TTC549 (cell line): ENCODE data around the gene NTN1.

ENCODE experiments used
- FAIRE-seq: peaks from 2 replicates; lab custom pipeline; 2012; peaks lifted over from hg19 to GRCh38; lab: Jason Lieb, UNC

The NTN1 gene

DNA sequence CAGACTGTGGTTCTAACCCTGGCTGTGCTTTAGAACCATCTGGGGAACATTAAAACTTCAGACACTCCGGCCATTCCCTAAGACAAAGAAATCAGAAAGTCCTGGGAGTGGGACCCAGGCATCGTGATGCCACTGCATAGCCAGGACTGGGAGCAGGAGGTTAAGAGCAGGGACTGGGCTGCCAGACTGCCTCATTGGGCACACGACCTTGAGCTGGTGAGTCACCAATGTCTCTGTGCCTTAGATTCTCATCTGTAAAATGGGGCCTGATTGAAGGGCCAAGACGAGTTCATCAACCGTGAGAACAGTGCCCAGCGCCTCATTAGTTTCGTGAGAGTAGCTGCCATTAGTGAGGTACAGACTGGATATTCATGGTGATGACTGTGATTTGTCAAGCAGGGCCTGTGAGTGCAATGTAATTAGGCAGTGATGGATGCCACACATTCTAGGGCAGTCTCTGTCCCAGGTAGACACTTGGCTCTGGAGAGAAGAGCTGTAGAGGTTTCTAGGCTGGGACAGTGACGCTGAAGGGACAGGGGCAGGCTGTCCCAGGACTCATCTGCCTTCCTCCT, 196.8 kb downstream of the NTN1 start:
- FAIRE-seq = no peak

DNA sequence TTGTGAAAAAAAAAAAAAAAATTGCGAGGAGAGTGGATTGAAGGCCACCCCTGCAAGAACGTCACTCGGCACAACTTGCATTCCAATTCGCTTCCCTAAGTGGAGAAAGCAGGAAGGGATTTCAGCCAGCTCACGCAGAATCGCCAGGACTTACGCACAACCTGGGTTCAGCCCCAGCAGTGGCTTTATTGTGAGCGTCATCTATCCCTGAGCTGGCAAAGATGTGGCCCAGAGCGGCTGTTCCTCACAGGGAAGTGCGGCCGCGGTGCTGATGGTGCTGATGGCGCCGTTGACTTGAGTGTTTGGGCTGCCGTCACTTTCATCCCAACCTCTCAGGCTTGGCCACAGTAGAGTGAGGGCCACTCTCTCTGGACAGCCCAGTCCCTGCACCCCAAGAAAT, 197.6 kb downstream of the NTN1 start:
- no peak for FAIRE-seq

DNA sequence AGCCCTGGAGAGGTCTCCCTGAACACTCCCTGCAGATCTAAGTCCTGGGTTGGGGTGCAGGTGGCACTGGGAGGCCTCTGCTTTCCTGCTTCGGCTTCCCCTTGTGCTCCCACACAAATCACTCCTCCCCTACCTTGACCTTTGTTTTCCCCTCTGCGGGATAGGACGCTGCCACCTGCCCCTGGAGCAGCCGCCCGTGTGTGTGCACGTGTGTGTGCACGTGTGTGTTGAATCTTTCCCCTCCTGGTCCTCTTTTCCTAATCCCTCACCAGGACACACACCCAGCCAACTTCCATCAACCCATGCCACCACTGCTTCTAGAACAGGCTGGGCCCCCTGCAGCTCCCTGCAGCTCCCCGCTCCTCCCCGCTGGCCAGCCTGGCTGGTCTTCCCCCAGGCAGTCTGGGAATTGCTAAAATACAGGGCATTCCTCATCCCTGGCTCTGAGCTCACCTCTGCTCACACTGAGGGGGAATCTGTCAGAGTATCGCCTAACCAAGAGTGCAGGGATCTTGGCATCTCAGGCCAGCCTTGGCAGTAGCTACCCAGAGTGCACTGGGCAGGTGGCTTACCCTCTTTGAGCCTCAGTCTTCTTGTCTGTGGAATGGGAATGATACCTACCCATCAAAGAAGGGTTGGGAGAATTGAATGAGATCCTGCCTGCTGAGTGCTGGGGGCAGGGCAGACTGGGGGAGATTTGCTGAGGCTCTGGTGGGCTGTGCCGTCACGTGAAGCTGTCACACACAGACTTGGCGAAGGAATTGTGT, 198.5 kb downstream of the NTN1 start:
- no peak for FAIRE-seq

DNA sequence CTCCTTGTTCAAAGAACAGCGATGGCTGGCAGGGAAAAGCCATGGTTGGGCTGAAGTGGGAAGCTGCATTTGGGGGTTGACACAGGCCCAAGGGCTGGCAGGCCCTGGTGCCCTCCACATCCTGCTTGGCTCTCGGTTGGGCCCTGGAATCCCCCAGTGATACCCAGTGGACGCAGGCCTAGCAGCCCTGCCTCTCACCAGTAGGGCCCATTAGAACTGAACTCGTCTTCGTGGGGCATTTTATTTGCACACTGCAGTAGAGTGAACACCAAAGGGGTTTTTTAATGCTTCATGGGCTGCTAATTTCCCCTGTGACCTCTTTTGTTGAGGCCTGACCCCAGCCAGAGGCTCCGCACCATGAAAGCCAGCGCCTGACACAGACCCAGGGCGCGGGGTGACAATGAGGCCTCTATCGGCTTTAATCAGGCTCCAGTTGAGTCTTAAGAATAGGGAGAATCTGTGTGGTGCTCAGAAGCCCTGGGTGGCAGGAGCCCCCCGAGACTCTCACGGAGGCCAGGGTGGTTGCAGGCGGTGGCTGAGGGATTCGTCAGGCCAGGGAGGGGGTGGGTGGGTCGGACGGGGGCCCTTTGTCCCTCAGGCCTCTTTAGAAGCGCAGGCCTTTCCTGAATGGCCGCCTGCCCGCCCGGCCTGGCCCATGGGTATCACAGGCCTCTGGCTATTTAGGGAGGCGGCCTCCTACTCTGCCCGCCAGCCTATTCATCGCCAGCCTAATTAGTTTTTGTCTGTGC, 199.3 kb downstream of the NTN1 start:
- FAIRE-seq = no peak

DNA sequence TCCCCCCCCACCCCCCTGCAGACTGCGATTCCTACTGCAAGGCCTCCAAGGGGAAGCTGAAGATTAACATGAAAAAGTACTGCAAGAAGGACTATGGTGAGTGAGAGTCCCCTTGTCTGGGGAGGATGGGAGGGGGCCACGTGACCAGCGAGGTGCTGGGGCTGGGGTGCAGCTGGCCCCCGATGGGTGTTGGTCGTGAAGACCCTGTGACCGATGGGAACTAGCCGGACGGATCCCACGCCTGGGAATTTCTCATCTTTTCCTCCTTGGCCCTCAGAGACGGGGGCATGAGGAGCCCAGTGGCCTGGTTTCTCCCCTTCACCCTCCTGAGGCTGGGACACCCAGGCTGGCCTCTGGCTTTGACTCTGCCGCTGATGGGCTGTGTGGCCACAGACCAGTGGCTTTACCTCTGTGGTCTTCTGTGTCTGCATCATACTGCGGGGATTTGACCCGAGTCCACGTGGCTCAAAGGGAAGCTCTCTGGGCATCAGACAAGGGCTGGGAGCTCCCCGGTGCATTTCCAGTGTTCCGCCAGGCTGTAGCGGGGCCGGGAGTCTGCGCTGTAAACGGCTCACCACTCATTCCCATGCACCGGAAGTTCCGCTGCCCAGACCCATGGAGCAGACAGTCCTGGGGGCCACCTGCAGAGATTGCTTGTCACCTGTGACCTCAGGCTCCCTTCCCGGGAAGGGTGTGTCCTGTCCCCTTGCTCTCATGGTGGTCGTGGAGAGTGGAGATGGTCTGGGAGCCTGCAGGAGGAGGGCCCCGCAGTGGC, 200.0 kb downstream of the NTN1 start:
- no peak for FAIRE-seq

DNA sequence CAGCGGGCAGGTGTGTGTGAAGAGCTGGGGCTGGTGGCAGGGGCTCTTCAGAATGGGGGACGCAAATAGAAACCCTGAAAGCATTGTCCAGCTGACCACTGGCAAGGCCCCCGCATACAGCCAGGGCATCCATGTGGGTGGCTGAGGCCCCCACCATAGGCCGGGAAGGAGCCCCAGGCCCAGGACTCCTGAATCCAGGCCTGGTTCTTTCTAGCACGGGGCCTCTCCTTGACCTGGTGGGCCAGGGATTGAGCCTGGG, 200.5 kb downstream of the NTN1 start:
- no peak for FAIRE-seq

DNA sequence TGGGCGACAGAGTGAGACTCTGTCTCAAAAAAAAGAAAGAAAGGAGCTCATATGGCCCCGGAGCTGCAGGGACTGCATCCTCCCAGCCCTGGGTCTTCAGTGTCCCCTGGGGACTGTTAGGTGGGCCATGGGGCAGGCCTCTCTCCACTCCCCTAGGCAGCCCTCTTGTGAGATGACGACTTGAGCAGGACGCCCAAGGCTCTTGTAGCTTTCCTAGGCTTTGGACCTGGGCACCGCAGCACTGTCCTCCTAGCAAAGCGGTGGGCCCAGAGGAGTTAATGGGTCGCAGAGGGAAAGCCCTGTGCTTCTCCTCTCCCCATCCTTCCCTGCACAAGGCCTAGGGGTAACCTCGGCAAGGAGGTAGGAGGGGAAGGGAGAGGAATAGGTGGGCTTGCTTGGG, 202.2 kb downstream of the NTN1 start:
- FAIRE-seq = no peak

DNA sequence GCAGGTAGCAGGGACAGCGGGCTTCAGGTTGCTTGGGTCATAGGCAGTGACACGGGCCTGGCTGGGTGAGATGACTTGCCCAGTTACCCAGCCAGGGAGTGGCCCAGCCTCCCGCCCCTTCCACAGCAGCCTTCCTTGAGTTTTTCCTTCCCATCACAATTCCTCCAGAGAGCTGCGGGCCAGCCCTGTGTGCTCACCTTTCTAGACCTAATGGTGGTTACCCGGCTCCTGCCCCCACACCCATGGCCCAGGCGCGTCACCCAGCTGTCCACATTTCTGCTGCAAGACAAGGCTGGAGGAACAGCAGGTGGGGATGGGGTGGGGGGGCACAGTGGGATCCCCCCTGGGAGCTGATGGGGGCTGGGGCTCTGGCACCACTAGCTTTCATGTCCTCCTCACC, 203.2 kb downstream of the NTN1 start:
- FAIRE-seq = no peak

DNA sequence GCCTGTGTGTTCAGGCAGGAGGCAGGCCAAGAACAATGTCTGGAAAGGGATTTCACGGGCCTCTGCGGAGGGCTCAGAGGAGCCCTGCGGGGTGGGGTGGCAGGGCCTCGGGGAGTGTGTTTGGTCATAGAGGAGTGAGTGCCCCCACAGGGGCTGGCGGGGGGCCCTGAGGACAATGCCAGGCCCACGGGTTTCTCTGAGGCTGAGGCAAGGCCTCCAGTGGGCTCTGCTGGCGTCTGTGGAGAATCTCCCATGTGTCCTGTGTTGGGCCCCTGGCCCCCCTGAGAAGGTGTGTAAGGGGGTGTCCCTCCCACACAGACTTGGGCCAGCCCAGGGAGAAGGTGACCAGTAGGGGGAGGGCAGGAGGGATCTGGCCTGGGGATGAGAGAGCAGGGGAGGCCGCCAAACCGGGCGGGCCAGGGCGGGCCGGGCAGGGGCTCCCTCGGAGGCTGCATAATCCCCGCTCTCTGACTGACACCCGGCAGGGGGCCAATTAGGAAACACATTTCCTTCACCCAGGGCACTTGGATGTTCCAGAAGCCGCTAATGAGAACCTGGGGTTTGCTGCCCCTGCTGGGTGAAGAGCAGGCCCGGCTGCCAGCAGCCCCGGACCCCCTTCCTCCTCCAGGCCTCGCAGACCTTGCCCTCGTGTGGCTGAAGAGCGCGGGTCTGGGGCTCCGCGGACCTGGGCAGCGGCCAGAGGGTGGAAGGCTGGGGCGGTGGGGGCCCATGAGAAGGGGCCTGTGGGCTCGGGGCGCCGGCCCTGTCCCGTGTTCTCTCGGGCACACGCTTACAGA, 204.2 kb downstream of the NTN1 start:
- FAIRE-seq = no peak

DNA sequence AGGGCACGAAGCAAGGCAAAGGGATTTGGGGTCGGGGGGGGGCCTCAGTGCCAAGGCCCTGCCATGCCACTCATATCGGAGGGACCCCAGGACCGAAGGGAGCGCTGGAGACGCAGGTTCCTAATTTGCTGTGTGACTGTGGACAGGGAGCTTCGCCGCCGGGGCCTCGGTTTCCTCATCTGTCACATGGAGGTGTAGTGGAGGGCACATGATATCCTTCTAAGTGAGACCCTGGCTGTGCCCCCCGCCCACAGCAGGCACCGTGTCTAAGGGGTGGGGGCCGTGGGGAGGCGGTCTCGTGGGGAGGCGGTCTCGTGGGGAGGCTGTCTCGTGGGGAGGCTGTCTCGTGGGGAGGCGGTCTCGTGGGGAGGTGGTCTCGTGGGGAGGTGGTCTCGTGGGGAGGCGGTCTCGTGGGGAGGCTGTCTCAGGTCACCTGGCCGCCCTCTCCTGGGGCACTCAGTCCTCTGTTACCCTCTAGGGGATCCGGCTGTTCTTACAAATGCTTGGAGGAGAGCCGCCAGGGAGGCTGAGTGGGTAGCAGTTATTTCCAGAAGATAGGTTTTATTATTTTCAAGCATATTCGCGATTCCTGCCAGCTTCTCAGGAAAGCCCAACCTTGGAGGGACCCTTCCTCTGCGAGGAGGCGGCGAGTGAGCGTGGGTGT, 205.0 kb downstream of the NTN1 start:
- FAIRE-seq = no peak

DNA sequence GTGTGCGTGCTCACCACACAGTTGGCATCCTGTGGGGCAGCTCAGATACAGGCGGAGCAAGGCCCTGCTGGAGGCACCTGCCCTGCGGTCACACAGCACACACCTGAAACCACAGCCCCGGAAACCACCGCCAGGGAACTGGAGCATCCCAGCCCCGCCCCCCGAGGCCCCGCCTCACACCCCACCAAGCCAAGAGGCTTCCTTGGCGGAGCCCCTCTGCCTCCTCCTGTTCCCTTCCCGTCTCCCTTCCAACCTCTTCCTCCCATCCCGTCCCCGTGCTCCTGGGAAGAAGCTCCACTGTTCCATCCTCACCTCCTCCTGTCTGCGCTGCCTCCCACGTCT, 205.5 kb downstream of the NTN1 start:
- FAIRE-seq = no peak

DNA sequence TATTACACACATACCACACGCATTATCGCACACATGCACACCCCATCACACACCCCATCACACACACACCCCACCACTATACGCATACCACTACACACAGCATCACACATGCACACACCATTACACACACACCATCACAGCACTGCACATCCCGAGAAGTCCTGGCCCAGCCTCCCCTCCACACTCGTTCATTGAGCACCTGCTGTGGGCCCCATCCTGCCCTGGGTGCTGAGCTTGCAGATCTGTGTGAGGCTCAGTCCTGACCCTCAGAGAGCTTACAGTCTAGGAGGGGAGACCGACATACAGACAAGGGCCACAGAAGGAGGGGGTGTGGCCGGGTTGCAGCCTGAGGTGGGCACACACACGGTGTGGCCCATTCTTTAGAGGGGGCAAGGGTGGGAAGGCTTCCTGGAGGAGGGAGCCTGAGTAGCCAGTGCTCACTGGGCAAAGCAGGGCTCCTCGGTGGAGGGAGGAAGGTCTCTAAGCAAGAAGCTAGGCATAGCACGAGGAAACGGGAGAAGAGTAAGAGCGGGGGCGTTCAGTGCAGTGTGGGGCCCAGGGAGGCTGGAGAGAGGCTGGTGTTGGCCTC, 206.6 kb downstream of the NTN1 start:
- no peak for FAIRE-seq

DNA sequence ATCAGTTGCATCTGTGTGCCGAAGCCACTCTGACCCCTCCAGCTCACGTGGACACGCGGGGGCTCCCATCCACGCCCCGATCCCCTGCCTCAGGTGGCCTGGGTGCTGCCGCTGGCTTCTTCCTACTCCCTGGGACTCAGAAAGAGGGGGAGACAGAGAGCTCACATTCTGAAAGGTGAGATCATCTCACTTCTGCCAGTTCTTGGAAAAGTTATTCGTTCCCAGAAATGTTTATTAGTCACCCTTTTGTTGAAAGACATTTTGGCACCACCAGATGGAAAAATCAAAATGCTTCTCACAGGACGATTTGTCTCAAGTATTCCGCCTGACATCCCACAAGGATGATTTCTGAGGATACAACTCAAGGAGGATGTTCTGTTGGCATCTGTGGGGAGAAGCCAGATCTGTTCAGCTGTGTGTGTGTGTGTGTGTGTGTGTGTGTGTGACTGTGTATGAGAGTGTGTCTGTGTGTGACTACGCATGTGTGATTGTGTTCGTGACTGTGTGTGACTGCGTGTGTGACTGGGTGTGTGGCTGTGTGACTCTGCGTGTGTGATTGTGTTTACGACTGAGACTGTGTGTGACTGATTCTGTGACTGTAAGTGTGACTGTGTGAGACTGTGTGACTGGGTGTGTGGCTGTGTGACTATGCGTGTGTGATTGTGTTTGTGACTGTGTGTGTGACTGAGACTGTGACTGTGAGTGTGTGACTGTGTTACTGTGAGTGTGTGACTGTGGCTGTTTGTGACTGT, 207.3 kb downstream of the NTN1 start:
- FAIRE-seq = no peak

DNA sequence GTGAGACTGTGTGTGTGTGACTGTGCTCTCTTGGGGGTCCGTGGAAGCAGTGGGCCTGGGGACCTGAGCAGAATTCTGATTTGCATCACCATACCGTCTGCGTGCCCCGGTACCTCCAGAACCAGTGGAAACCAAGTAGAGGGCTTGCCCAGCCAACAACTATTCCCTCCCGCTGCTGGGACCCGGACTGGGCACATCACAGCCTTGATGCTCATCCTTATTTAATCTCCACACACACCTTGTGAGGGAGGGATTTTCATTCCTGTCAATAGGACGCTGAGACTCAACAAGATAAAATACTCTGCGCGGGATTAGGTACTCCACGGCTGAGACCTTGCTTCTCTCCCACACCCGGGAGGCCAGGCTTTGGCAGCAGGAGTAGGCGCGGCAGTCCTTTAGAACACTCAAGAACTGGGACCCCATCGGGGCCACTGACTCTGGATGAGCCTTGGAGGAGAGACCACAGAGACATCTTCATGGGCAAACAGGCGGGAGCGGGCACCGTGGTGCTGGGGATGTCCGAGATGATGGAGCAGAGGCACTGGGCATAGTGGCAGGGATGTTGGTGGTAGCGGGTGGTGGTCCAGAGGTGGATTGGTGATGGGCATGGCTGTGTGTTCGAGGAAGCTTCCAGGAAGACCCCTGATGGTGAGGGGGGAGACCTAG, 208.0 kb downstream of the NTN1 start:
- no peak for FAIRE-seq

DNA sequence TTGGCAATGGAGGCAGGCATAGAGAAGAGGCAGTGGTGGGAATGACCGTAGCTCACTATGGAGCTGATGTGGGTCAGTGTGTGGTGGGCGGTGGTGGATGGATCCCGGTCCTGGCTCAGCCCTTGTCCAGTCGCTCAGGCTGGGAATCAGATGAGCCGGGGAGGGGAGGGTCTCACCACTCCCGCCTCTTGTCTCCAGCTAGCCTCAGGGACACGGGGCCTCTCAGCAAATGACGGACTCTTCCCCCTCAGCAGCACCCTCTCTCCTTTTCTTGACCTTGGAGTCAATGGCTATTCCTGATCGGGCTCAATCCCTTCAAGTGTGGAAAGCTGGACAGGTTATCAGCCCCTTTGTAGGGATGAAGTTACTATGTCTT, 208.5 kb downstream of the NTN1 start:
- FAIRE-seq = no peak

DNA sequence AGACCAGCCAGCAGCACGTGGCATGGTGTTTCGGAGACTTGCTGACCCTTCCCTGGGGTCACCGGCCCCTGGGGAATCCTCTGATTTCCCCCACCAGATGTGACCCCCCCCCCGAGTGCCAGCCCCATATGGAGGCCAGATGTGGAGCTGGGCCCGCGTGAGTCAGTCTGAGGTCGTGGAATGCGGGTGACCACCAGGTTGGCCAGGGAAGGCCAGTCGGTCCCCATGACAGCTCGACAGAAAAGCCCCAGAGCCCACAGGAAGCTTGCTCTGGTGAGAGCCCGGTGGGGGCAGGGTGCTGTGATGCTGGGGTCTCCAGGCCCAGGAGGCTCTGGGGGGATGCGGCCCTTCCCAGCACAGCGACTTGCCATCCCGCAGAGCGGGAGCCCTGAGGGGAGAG, 209.0 kb downstream of the NTN1 start:
- FAIRE-seq = no peak

DNA sequence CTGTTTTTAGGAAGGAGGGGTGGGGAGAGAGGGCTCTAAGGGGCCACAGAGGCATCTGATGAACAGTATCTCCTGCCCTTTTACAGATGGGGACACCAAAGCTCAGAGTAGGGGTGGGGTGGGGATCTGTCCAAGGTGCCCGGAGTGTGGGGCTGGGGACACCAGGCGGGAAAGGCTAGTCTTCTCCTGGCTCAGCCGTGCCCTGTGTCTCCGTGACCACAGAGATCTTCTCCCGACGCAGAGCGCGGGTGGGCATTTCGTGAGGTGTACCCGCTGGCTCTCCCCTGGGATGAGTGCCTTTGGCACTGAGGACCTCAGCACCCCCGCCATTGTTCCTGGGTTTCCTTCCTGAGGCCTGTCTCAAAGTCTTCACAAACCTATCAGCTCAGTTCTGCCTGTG, 209.6 kb downstream of the NTN1 start:
- FAIRE-seq = no peak

DNA sequence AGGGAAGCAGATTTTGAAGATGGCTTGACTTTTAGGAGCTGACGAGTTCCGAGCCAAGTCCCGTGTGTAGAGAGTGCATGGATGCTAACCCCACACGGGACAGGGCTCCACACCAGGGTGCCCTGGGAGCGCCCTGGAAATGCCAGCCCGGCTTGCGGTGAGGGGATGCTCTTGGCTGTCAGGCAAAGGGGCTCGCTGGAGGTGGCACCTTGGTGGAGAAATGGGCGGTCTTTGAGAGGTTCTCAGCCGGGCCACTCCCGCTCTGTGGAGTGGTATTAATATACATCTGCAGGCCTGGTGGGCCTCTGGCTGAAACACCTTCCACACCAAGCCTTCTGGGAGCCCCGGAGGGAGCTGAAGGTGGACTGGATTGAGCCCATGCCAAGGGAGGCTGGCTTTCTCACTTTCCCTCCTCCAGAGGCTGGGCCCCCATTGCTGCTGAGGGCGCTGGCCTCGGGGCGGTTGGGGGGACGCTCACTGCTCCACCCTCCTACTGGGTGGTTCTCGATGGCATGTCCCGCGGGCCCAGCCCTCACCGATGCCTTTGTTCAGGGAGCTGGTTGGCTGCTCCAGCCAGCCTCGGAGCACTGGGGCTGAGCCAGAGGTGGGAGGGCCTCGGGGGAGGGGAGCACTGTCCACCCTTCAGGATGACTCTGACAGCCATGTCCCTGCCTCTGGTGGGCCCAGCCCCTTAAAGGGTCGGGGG, 210.3 kb downstream of the NTN1 start:
- FAIRE-seq = no peak

DNA sequence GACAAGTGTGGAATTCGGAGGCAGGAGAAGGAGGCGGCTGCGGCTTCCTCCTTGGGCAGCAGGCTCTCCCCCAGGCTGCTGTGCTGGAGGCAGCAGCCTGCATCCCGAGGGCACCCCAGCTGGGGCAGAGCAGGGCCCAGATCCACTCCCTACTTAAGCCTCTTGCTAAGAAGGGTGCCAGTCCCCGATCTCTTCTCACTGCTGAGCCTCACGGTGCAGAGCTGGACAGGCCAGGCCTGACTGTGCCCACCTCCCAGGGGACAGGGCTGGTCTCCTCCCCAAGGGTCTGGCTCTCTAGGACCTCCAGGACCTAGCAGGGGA, 210.8 kb downstream of the NTN1 start:
- FAIRE-seq = no peak
